PFSK-1 (cell line): ENCODE results near the gene PSRC1.

ENCODE experiments used
- FOXP2 ChIP-seq: optimal IDR thresholded peaks from 2 replicates; pipeline ENCODE3; 2011; ENCODE audit warnings: borderline replicate concordance, control low read depth, inconsistent platforms; ENCODE audit not compliant: insufficient read depth; ENCODE audit errors: extremely low read length, extremely low read depth
- POLR2AphosphoS5 ChIP-seq: IDR thresholded peaks from 2 replicates; pipeline ENCODE4 v1.6.1; 2012; ENCODE audit warnings: low read depth, mild to moderate bottlenecking, control low read depth, low read length, moderate library complexity
- REST ChIP-seq, 2 experiments: IDR thresholded peaks; 2 replicates each; pipeline versions ENCODE4 v1.6.1 to v1.8.0; 2011 to 2012; ENCODE audit warnings: low read depth in 2 of 2, low read length in 2 of 2, control low read depth in 1 of 2, inconsistent platforms in 1 of 2, mild to moderate bottlenecking in 1 of 2, moderate library complexity in 1 of 2; ENCODE audit not compliant: insufficient read depth in 1 of 2
- SIN3A ChIP-seq: IDR thresholded peaks from 2 replicates; pipeline ENCODE4 v1.6.1; 2012; ENCODE audit warnings: mild to moderate bottlenecking, low read length, moderate library complexity, borderline replicate concordance; ENCODE audit not compliant: insufficient read depth
- TAF1 ChIP-seq: IDR thresholded peaks from 2 replicates; pipeline ENCODE4 v1.6.1; 2012; ENCODE audit warnings: low read length, control low read depth, borderline replicate concordance; ENCODE audit not compliant: insufficient read depth

Gene PSRC1

GRCh38 chr1:109295712-109296415, 12.9 kb upstream of the PSRC1 start:
- TF ChIP-seq TAF1 (no peak), POLR2AphosphoS5 (no peak), FOXP2 (no peak), SIN3A (no peak), REST (IDR thresholded peaks at IDR 0.05; ENCODE audit: insufficient read depth in 1 of 2, low read depth in 2 of 2, low read length in 2 of 2) (no peak)

GRCh38 chr1:109294481-109294880, 11.5 kb upstream of the PSRC1 start:
- TF ChIP-seq TAF1, result no peak
- TF ChIP-seq FOXP2, result no peak
- no peak for TF ChIP-seq SIN3A
- no peak for TF ChIP-seq POLR2AphosphoS5
- TF ChIP-seq REST (IDR thresholded peaks at IDR 0.05; ENCODE audit: insufficient read depth in 1 of 2, low read depth in 2 of 2, low read length in 2 of 2), result no peak

GRCh38 chr1:109293026-109293425, 10.1 kb upstream of the PSRC1 start:
- TF ChIP-seq SIN3A (no peak), REST (IDR thresholded peaks at IDR 0.05; ENCODE audit: insufficient read depth in 1 of 2, low read depth in 2 of 2, low read length in 2 of 2) (no peak), FOXP2 (no peak), TAF1 (no peak), POLR2AphosphoS5 (no peak)

GRCh38 chr1:109292364-109292763, 9.4 kb upstream of the PSRC1 start:
- TF ChIP-seq POLR2AphosphoS5 (no peak), TAF1 (no peak), FOXP2 (no peak), REST (IDR thresholded peaks at IDR 0.05; ENCODE audit: insufficient read depth in 1 of 2, low read depth in 2 of 2, low read length in 2 of 2) (no peak), SIN3A (no peak)

GRCh38 chr1:109290998-109291397, 8.1 kb upstream of the PSRC1 start:
- TF ChIP-seq REST (IDR thresholded peaks at IDR 0.05; ENCODE audit: insufficient read depth in 1 of 2, low read depth in 2 of 2, low read length in 2 of 2), result no peak
- no peak for TF ChIP-seq POLR2AphosphoS5
- no peak for TF ChIP-seq FOXP2
- TF ChIP-seq TAF1, result no peak
- no peak for TF ChIP-seq SIN3A
